Measurements from ENCODE around the gene MEA1.
A peak's percentile ranks its signal among the peaks of the same experiment; 100 is the strongest.

MEA1 gene

DNA sequence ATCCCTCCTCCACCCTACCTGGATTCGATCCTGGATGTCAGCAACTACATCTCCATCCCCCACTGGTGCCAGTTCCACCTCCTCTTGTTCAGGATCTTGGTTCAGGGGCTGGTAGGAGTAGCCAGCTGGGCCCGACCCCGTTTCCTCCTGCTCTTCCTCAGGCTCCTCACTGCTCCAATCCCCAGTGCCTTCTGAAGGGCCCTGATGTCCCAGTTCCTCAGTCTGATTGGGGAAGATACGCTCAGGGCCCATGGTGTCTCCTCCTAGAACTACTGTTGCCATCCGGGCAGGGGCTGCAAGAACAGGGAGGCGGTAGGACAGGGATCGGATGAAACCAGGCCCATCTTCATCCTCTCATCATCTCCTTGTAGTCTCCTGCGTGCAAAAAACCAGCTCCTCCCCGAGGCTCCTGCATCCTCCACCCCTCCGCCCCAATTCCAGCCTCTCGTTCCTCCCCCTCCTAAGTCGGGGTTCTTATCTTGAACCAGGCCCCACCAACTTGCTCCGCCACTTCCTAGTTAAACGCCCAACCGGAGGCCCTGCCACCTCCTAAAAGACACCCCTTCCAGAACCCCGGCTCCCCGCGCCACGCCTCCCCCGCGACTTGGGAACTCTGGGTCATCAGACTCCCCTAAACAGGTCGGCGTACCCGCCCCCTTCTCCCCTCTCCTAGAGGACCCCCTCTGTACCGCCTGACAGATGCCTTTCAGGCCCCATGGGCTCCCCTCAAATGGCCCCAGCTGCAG is 476 bp downstream of the MEA1 start:
- Histone ChIP-seq H3K9me3 (ENCODE audit: severe bottlenecking) (no peaks in the 10 kb centered on the region), H3K27me3 (ENCODE audit: insufficient read depth, low read depth, severe bottlenecking) (no peaks in the 10 kb centered on the region), H3K4me3 (ENCODE audit: low read depth, low read length) (peak overlapping the region; percentile 73), H3K36me3 (peaks cover 72% of the 10 kb centered on the region), H3K27ac (peak overlapping the region; percentile 74)
- TF ChIP-seq, protein P1, sequence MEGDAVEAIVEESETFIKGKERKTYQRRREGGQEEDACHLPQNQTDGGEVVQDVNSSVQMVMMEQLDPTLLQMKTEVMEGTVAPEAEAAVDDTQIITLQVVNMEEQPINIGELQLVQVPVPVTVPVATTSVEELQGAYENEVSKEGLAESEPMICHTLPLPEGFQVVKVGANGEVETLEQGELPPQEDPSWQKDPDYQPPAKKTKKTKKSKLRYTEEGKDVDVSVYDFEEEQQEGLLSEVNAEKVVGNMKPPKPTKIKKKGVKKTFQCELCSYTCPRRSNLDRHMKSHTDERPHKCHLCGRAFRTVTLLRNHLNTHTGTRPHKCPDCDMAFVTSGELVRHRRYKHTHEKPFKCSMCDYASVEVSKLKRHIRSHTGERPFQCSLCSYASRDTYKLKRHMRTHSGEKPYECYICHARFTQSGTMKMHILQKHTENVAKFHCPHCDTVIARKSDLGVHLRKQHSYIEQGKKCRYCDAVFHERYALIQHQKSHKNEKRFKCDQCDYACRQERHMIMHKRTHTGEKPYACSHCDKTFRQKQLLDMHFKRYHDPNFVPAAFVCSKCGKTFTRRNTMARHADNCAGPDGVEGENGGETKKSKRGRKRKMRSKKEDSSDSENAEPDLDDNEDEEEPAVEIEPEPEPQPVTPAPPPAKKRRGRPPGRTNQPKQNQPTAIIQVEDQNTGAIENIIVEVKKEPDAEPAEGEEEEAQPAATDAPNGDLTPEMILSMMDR (IDR thresholded peaks at IDR 0.05; ENCODE audit: low read depth, low read length): no peak
- no peak for DNase-seq

DNA sequence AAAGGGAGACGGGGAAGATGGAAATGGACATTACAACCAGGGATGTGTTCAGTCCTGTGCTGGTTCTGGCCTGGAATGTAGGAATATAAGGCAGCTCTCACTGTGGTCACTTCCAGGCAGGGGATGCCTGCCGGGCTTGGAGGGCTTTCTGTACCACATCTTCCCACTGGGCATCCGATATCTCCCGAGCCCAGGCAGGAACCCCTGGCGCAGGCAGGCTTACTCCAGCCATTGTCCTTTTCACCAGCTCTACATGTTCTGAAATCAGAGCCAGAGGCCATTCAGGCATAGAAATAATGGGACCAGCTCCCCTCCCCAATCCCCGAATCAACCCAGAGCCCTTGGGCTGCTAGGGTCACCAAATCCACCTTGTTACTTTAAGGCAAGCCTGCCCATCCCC is 1.4 kb downstream of the MEA1 start:
- peak overlapping the region; percentile 73; the same call in 1 of the 2 replicates for H3K4me3 ChIP-seq (ENCODE audit: low read depth, low read length)
- H3K27me3 ChIP-seq (ENCODE audit: insufficient read depth, low read depth, severe bottlenecking): no peaks in the 10 kb centered on the region
- H3K27ac ChIP-seq: no peak overlapping the region; the same call in 1 of the 2 replicates
- peaks cover 72% of the 10 kb centered on the region for H3K36me3 ChIP-seq
- no peak for DNase-seq
- no peaks in the 10 kb centered on the region for H3K9me3 ChIP-seq (ENCODE audit: severe bottlenecking)
- TF ChIP-seq, protein P1 (IDR thresholded peaks at IDR 0.05; ENCODE audit: low read depth, low read length): no peak

DNA sequence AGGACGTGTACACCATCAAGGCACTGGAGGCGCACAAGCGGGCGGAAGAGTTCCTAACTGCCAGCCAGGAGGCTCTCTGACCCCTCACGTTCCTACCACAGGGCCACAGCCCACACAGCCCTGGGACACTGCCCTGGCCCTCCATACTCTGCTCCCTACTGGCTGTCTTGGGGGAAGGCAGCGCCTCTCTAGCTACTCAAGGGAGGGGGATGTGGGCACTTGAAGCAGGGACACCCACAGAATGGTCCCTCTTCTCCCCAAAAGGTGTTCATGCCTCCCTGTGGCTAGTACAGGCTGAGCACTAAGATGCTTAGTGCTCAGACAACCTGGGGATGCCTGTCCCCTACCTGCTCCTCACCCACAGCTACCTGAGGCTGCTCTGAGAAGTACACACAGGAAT is 2.5 kb downstream of the MEA1 start:
- H3K27ac ChIP-seq: no peak overlapping the region
- H3K9me3 ChIP-seq (ENCODE audit: severe bottlenecking): no peaks in the 10 kb centered on the region
- no peak overlapping the region for H3K4me3 ChIP-seq (ENCODE audit: low read depth, low read length)
- DNase-seq: peak; percentile 45
- no peaks in the 10 kb centered on the region for H3K27me3 ChIP-seq (ENCODE audit: insufficient read depth, low read depth, severe bottlenecking)
- TF ChIP-seq, protein P1 (IDR thresholded peaks at IDR 0.05; ENCODE audit: low read depth, low read length): peak; percentile 55
- peaks cover 72% of the 10 kb centered on the region for H3K36me3 ChIP-seq

DNA sequence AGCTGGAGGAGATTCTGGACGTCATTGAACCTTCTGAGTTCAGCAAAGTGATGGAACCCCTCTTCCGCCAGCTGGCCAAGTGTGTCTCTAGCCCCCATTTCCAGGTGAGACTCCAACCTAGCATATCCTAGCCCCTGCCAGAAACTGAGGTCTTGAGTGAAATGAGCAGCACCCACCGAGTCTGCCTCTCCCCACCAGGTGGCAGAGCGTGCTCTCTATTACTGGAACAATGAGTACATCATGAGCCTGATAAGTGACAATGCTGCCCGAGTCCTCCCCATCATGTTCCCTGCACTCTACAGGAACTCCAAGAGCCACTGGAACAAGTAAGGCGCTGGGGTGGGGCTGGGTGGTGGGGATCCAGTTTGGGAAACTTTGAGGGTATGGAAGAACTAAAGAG is 4.6 kb downstream of the MEA1 start:
- TF ChIP-seq, protein P1 (IDR thresholded peaks at IDR 0.05; ENCODE audit: low read depth, low read length): peak; percentile 91
- H3K4me3 ChIP-seq (ENCODE audit: low read depth, low read length): no peak overlapping the region
- peak; percentile 81 for DNase-seq
- H3K36me3 ChIP-seq: peaks cover 80% of the 10 kb centered on the region
- no peaks in the 10 kb centered on the region for H3K9me3 ChIP-seq (ENCODE audit: severe bottlenecking)
- no peak overlapping the region for H3K27ac ChIP-seq
- H3K27me3 ChIP-seq (ENCODE audit: insufficient read depth, low read depth, severe bottlenecking): no peaks in the 10 kb centered on the region

DNA sequence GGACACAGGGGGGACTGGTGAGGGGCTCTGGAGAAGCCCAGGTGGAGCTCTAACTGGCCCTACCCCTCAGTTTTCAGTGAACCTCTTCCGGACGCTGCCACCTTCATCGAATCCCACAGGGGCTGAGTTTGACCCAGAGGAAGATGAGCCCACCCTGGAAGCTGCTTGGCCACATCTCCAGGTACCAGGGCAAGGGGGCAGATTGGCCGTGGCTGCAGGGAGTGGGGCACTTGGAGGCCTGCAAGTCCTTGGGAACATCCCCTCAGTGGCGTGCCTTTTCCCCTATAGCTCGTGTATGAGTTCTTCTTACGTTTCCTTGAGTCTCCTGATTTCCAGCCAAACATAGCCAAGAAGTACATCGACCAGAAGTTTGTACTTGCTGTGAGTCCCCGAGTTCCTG is 6.6 kb downstream of the MEA1 start:
- no peak overlapping the region for H3K4me3 ChIP-seq (ENCODE audit: low read depth, low read length)
- DNase-seq: no peak
- no peaks in the 10 kb centered on the region for H3K27me3 ChIP-seq (ENCODE audit: insufficient read depth, low read depth, severe bottlenecking)
- peaks cover 79% of the 10 kb centered on the region for H3K36me3 ChIP-seq
- no peaks in the 10 kb centered on the region for H3K9me3 ChIP-seq (ENCODE audit: severe bottlenecking)
- TF ChIP-seq, protein P1 (IDR thresholded peaks at IDR 0.05; ENCODE audit: low read depth, low read length): no peak
- no peak overlapping the region for H3K27ac ChIP-seq

DNA sequence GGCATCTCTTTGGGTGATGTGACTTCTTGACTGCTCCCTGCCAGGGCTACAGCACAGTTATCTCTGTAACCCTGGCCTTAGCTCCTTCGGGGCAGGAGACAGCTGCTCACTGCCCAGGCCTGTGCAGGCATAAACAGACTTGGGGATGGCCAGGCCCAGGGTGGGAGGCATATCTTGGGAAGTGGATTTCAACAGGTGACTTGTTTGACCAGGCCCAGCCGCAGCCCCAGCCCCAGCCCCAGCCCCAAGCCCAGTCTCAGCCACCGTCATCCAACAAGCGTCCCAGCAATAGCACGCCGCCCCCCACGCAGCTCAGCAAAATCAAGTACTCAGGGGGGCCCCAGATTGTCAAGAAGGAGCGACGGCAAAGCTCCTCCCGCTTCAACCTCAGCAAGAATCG is 7.5 kb downstream of the MEA1 start:
- TF ChIP-seq, protein P1 (IDR thresholded peaks at IDR 0.05; ENCODE audit: low read depth, low read length): no peak
- H3K27me3 ChIP-seq (ENCODE audit: insufficient read depth, low read depth, severe bottlenecking): no peaks in the 10 kb centered on the region
- H3K4me3 ChIP-seq (ENCODE audit: low read depth, low read length): no peak overlapping the region
- DNase-seq: no peak
- H3K9me3 ChIP-seq (ENCODE audit: severe bottlenecking): no peaks in the 10 kb centered on the region
- H3K36me3 ChIP-seq: peaks cover 75% of the 10 kb centered on the region
- no peak overlapping the region for H3K27ac ChIP-seq
